Glutamatergic neuron (in vitro differentiated cells): ENCODE measurements around the gene POU2AF2. TPM values are rescaled to one million over a fixed set of nuclear protein-coding genes. Genes with fewer than 3 reads are reported as not detected.

ENCODE experiments used
- DNase-seq: peaks from one replicate; pipeline ENCODE4 v3.0.0; 2022
- H3K27ac Mint-ChIP-seq: one replicate; pipeline ENCODE4 v1.8.0; 2020; ENCODE audit warnings: mild to moderate bottlenecking, mixed read lengths, inconsistent platforms; ENCODE audit not compliant: unreplicated experiment
- H3K27me3 Mint-ChIP-seq: one replicate; pipeline ENCODE4 v1.8.0; 2020; ENCODE audit warnings: mild to moderate bottlenecking, moderate library complexity, mixed read lengths, inconsistent platforms; ENCODE audit not compliant: unreplicated experiment
- H3K36me3 Mint-ChIP-seq: one replicate; pipeline ENCODE4 v1.8.0; 2020; ENCODE audit warnings: mild to moderate bottlenecking, mixed read lengths, inconsistent platforms; ENCODE audit not compliant: unreplicated experiment
- H3K4me1 Mint-ChIP-seq: one replicate; pipeline ENCODE4 v1.8.0; 2020; ENCODE audit warnings: mild to moderate bottlenecking, low read depth, mixed read lengths, inconsistent platforms; ENCODE audit not compliant: unreplicated experiment
- H3K4me3 Mint-ChIP-seq: one replicate; pipeline ENCODE4 v1.8.0; 2020; ENCODE audit warnings: mild to moderate bottlenecking, mixed read lengths, inconsistent platforms; ENCODE audit not compliant: unreplicated experiment
- H3K9me3 Mint-ChIP-seq: one replicate; pipeline ENCODE4 v1.8.0; 2020; ENCODE audit warnings: mild to moderate bottlenecking, moderate library complexity, mixed read lengths, inconsistent platforms; ENCODE audit not compliant: unreplicated experiment
- CTCF ChIP-seq: fragments of 200-600 bp; sonication (generic); IDR thresholded peaks from one replicate; pipeline ENCODE4 v1.5.0; 2021; ENCODE audit not compliant: partially characterized antibody, unreplicated experiment
- total RNA-seq: library from RNA; stranded (reverse); fragmentation: NEBNext Ultra II Directional; extraction: Animal tissue kit (Norgen Biotek cat#: 25700); gene quantifications from one replicate; pipeline ENCODE4 v1.2.1, GENCODE V29; 2021; ENCODE audit not compliant: unreplicated experiment

POU2AF2 gene
- total RNA-seq, 1 donor from 2014 or later = not detected

GRCh38 chr11:111225881-111226280 is 19.6 kb upstream of the POU2AF2 start:
- Mint-ChIP-seq H3K4me1 (no peaks in the 10 kb centered on the region), H3K9me3 (no peaks in the 10 kb centered on the region), H3K36me3 (no peaks in the 10 kb centered on the region), H3K4me3 (no peak overlapping the region), H3K27ac (no peak overlapping the region), H3K27me3 (peaks cover 3% of the 10 kb centered on the region)
- TF ChIP-seq CTCF = no peak
- DNase-seq = no peak

- no peaks in the 10 kb centered on the region for H3K36me3 Mint-ChIP-seq
- DNase-seq = no peak
- H3K27ac Mint-ChIP-seq = no peak overlapping the region
- H3K9me3 Mint-ChIP-seq = no peaks in the 10 kb centered on the region
- H3K4me3 Mint-ChIP-seq = no peak overlapping the region
- TF ChIP-seq CTCF = no peak
- no peaks in the 10 kb centered on the region for H3K4me1 Mint-ChIP-seq
- peaks cover 2% of the 10 kb centered on the region for H3K27me3 Mint-ChIP-seq
Observed at GRCh38 chr11:111229604-111230003, 15.9 kb upstream of the POU2AF2 start.

- Mint-ChIP-seq H3K4me3 (no peak overlapping the region), H3K4me1 (no peaks in the 10 kb centered on the region), H3K27me3 (peaks cover 2% of the 10 kb centered on the region), H3K27ac (no peak overlapping the region), H3K9me3 (no peaks in the 10 kb centered on the region), H3K36me3 (no peaks in the 10 kb centered on the region)
- TF ChIP-seq CTCF = no peak
- no peak for DNase-seq
Observed at GRCh38 chr11:111230122-111230465, 15.4 kb upstream of the POU2AF2 start.

GRCh38 chr11:111231836-111232235 is 13.7 kb upstream of the POU2AF2 start:
- H3K36me3 Mint-ChIP-seq = no peaks in the 10 kb centered on the region
- H3K27ac Mint-ChIP-seq = no peak overlapping the region
- TF ChIP-seq CTCF = no peak
- no peaks in the 10 kb centered on the region for H3K4me1 Mint-ChIP-seq
- no peak overlapping the region for H3K4me3 Mint-ChIP-seq
- H3K27me3 Mint-ChIP-seq = peaks cover 2% of the 10 kb centered on the region
- H3K9me3 Mint-ChIP-seq = no peaks in the 10 kb centered on the region
- DNase-seq = no peak

DNA sequence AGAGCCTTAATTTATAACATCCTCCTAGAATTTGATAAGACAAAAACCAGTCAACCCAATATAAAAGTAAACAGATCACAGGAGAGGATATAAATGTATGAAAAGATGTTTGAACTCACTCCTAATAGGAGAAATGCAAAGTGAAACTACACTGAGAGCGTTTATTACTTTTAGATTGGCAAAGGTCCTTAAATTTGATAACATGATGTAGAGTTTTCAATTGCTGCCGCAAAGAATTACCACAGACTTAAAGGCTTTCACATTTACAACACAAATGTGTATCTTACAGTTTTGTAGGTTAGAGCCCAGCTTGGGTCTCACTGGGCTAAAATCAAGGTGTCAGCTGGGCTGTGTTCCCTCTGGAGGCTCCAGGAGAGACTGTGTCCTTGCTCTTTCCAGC is 9.1 kb upstream of the POU2AF2 start:
- no peaks in the 10 kb centered on the region for H3K36me3 Mint-ChIP-seq
- no peak for DNase-seq
- H3K9me3 Mint-ChIP-seq = no peaks in the 10 kb centered on the region
- no peaks in the 10 kb centered on the region for H3K4me1 Mint-ChIP-seq
- TF ChIP-seq CTCF = no peak
- H3K27ac Mint-ChIP-seq = no peak overlapping the region
- H3K4me3 Mint-ChIP-seq = no peak overlapping the region
- H3K27me3 Mint-ChIP-seq = no peaks in the 10 kb centered on the region
